IMR-90 (cell line): ENCODE results near the gene EDIL3.

Experiments
- CEBPB ChIP-seq: IDR thresholded peaks from 2 replicates; pipeline ENCODE4 v1.6.1; 2012; ENCODE audit warnings: low read depth, low read length, improper control_type of control experiment
- CHD1 ChIP-seq: IDR thresholded peaks from 2 replicates; pipeline ENCODE4 v1.6.1; 2012; ENCODE audit warnings: low read depth, low read length, improper control_type of control experiment
- MAFK ChIP-seq: IDR thresholded peaks from 2 replicates; pipeline ENCODE4 v1.6.1; 2012; ENCODE audit warnings: low read depth, low read length, improper control_type of control experiment
- TF ChIP-seq, protein P1 (sequence below): conservative IDR thresholded peaks from 2 replicates; pipeline ENCODE4 v1.5.1; 2012; ENCODE audit warnings: mild to moderate bottlenecking, low read depth, low read length, improper control_type of control experiment
- TF ChIP-seq, protein P2 (sequence below): fragments of 150-350 bp; IDR thresholded peaks from 2 replicates; pipeline ENCODE4 v1.6.1; 2017; ENCODE audit warnings: mild to moderate bottlenecking, antibody characterized with exemption, low read length, low read depth

DNA sequence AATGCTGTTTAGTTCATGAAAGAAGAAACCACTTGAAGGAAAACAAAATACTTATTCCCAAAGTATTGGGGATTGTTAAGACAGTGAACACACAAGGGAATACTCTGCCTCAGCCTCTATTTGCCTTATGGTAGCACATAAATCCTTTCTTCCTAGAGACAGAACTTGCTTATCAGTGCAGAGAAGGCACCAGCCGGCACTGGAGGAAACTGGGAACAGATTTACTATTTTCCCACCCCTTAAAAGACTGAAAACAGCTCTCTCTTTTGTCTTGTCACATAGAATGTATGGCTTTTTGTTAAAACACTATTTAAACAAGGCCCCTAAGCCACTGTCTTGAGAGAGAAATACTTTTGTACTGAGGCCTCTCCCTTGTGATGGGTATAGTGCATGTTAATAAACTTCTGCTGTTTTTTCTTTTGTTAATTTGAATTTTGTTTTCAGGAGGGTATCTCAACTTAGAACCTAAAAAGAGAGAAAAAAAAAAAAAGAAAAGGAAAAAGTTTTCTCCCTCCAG lies 40.7 kb upstream of the EDIL3 start:
- TF ChIP-seq, protein P1, sequence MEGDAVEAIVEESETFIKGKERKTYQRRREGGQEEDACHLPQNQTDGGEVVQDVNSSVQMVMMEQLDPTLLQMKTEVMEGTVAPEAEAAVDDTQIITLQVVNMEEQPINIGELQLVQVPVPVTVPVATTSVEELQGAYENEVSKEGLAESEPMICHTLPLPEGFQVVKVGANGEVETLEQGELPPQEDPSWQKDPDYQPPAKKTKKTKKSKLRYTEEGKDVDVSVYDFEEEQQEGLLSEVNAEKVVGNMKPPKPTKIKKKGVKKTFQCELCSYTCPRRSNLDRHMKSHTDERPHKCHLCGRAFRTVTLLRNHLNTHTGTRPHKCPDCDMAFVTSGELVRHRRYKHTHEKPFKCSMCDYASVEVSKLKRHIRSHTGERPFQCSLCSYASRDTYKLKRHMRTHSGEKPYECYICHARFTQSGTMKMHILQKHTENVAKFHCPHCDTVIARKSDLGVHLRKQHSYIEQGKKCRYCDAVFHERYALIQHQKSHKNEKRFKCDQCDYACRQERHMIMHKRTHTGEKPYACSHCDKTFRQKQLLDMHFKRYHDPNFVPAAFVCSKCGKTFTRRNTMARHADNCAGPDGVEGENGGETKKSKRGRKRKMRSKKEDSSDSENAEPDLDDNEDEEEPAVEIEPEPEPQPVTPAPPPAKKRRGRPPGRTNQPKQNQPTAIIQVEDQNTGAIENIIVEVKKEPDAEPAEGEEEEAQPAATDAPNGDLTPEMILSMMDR = no peak
- TF ChIP-seq, protein P2, sequence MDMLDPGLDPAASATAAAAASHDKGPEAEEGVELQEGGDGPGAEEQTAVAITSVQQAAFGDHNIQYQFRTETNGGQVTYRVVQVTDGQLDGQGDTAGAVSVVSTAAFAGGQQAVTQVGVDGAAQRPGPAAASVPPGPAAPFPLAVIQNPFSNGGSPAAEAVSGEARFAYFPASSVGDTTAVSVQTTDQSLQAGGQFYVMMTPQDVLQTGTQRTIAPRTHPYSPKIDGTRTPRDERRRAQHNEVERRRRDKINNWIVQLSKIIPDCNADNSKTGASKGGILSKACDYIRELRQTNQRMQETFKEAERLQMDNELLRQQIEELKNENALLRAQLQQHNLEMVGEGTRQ = no peak
- no peak for TF ChIP-seq MAFK
- no peak for TF ChIP-seq CEBPB
- TF ChIP-seq CHD1 = no peak
